ENCODE data around the gene SAMD4B. TPM values are rescaled to one million over a fixed set of nuclear protein-coding genes. Genes with fewer than 3 reads are reported as not detected.

SAMD4B gene
- total RNA-seq, 2 donors from 2014 or later, result 41.5 to 77.8 TPM

DNA sequence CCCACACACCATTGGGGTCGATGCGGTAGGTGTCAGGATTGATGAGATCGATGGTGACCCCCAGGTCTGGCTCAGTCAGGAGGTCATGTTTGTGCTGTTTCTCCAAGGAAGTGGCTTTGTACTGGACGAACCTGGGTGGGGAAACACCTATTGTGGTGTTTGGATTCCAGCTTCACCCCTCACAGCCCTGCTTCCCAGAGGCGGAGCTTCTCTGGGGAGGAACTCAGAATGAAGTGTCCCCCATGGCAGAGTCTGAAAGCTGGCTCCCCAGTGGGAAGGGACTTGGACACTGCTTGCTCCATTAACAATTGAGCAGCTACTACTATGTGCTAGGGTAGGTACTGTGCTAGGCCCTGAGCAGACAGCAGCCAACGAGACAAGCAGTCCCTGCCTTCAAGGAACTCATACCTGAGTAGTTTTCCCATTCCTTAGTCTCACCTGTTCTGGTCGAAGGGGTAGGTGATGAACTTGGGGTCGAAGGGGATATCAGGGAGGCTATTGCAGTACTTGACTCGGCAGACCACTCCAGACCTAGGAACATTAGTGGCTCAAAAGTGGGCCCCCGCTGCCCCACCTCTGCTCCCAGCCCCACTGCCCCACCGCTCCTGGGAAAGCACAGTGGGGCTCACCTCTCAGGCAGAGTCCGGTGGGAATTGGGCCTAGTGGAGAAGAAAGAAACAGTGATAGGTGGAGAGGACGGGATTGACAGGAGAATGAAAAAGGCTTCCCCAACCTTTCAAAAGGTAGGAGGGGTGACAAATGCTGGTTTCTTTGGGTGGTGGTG lies 47.6 kb downstream of the SAMD4B start:
- intact Hi-C loops (cut with DNase I), result no loop called here

DNA sequence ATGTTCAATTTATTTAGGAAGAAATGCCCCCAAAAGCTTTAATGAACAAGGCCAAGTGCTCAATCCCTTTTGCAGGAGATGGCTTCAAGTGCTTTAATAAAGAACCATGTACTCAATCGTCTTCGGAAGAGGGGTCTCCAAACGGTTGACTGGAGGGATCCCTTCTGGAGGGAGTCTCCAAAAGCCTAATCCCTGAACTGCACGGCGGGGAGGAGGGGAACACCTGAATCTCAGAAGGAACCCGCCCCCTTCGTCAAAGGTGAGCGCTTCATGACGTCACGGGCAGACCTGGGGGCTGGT lies 48.2 kb downstream of the SAMD4B start:
- H3K4me1 ChIP-seq, result peaks cover 28% of the 10 kb centered on the region
- WGBS, 2 donors, result 0% methylated on average over 2 to 10 of the region's 10 CpGs
- DNase-seq, result peak; percentile 72 to 75 (median 75)
- no peaks in the 10 kb centered on the region for H3K9me3 ChIP-seq
- ATAC-seq, result no peak
- intact Hi-C loops (cut with DNase I), result no loop called here
- H3K36me3 ChIP-seq (replicated peaks in 1 of 2; ENCODE audit: insufficient read depth in 1 of 2, low read depth in 2 of 2), result peaks cover 0 to 4% of the 10 kb centered on the region in 2 donors
- no peak for TF ChIP-seq POLR2A (IDR thresholded peaks at IDR 0.05)
- TF ChIP-seq, protein P1, sequence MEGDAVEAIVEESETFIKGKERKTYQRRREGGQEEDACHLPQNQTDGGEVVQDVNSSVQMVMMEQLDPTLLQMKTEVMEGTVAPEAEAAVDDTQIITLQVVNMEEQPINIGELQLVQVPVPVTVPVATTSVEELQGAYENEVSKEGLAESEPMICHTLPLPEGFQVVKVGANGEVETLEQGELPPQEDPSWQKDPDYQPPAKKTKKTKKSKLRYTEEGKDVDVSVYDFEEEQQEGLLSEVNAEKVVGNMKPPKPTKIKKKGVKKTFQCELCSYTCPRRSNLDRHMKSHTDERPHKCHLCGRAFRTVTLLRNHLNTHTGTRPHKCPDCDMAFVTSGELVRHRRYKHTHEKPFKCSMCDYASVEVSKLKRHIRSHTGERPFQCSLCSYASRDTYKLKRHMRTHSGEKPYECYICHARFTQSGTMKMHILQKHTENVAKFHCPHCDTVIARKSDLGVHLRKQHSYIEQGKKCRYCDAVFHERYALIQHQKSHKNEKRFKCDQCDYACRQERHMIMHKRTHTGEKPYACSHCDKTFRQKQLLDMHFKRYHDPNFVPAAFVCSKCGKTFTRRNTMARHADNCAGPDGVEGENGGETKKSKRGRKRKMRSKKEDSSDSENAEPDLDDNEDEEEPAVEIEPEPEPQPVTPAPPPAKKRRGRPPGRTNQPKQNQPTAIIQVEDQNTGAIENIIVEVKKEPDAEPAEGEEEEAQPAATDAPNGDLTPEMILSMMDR (IDR thresholded peaks at IDR 0.05), result no peak
- peak overlapping the region; percentile 52 to 64 for H3K4me3 ChIP-seq
- H3K27me3 ChIP-seq, result no peaks in the 10 kb centered on the region
- peak overlapping the region; percentile 84 to 98 (median 96) for H3K27ac ChIP-seq

More for the DNA sequence above, 47.6 kb downstream of the SAMD4B start:
- Histone ChIP-seq H3K4me1 (peaks cover 28% of the 10 kb centered on the region), H3K9me3 (no peaks in the 10 kb centered on the region), H3K27ac (peak overlapping the region; percentile 19 to 98 (median 91)), H3K4me3 (peak overlapping the region in 1 of 2 donors; percentile 52), H3K27me3 (no peaks in the 10 kb centered on the region), H3K36me3 (replicated peaks in 1 of 2; ENCODE audit: insufficient read depth in 1 of 2, low read depth in 2 of 2) (peaks cover 0 to 7% of the 10 kb centered on the region in 2 donors)
- 40 to 51% methylated on average over 7 to 13 of the region's 13 CpGs for WGBS, 2 donors
- DNase-seq (no peak), ATAC-seq (no peak)
- TF ChIP-seq, protein P1 (IDR thresholded peaks at IDR 0.05), result no peak
- TF ChIP-seq POLR2A (IDR thresholded peaks at IDR 0.05), result no peak

DNA sequence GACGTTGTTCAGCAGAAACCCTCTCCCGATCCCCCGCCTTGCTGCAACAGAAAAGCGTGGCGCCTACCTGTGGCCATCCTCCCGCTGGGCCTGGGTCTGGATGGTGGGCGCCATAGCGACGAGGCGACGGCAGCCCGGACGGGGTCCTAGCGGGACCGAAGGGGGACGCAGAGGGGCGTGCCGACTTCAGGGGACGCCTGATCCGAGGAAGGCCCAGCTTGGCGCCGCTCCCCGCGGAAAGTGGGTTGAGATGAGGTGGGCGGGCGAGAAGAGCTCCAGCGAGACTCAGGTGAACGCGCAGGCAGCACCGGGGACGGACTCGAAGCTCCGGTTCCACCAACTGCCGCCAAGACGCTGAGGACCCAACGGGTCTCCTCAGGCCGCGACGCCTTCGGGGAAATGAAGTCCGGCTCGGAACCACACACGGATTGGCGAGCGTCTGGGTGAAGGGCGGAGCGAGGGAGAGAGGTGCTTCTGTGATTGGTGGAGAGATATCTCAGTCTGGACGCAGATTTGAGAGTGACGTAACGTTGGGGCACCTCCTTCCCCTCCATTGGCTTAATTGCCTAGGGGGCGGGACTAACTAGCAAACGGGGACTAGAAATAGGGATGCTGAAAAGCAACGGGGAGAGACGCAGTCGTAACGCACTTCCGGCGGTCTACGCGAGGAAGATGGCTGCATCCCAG lies 48.7 kb downstream of the SAMD4B start, which contains the start of the genes MED29 and PAF1:
Gene MED29 (plus strand): TSS at position 628 of the 687 bp plus-strand sequence. CDS start 45 bp downstream, at position 673.
Gene PAF1 (minus strand): TSS at position 356 of the 687 bp plus-strand sequence. CDS start 242 bp downstream, at position 114.
- H3K4me1 ChIP-seq, result peaks cover 28% of the 10 kb centered on the region
- H3K27me3 ChIP-seq, result no peaks in the 10 kb centered on the region
- peak within 1 kb of the TSS; percentile 56 to 64 for H3K4me3 ChIP-seq
- intact Hi-C loops (cut with DNase I), result no loop called here
- WGBS, 2 donors, result 0 to 1% methylated on average over 10 to 59 of the region's 60 CpGs
- peak; percentile 99 for ATAC-seq
- peaks cover 0 to 4% of the 10 kb centered on the region in 2 donors for H3K36me3 ChIP-seq (replicated peaks in 1 of 2; ENCODE audit: insufficient read depth in 1 of 2, low read depth in 2 of 2)
- peak; percentile 96 to 99 (median 98) for DNase-seq
- no peaks in the 10 kb centered on the region for H3K9me3 ChIP-seq
- peak within 1 kb of the TSS; percentile 84 to 98 (median 96) for H3K27ac ChIP-seq
- TF ChIP-seq POLR2A (IDR thresholded peaks at IDR 0.05), result peak; percentile 90 to 97 (median 96)
- TF ChIP-seq, protein P1 (IDR thresholded peaks at IDR 0.05), result peak in 2 of 7 experiments; percentile 5 to 26

DNA sequence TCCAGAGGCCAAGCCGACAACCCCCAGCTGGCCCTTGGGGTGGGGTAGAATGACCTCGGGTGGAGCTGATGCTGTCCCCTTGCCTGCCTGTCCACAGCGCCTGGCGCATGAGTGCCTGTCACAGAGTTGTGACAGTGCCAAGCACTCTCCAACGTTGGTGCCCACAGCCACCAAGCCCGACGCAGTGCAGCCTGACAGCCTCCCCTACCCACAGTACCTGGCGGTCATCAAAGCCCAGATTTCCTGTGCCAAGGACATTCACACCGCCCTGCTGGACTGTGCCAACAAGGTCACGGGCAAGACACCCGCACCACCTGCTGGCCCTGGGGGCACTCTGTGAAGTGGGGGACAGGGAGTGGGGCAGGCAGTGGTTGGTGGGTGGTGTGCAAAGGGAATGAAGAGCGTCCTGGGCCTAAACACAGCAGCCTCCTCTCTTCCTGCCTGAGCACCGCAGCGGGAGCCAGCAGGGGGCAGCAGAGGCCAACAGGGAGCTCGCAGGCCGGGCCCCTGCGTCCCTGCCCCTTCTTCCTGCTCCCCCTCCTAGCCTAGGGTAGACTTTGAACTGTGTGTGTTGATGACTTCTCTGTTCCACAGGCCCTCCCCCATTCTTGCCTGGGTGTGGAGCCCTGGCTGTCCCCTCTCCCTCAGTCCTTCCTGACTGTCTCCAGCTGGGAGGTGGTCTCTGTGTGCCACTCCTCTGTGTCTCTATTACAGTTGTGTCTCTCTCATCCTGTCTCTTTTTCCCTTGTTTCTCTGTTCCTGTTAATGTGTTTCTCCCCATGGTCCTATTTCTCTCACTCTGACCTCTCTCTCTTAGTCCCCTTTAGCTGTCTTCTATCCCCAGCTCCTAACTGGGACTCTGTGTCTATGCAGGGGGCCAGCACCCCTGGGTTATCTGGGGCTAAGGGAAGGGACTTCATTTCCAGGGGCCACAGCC lies 55.4 kb downstream of the SAMD4B start:
- intact Hi-C loops (cut with DNase I), result no loop called here

More for the DNA sequence above, 55.4 kb downstream of the SAMD4B start:
- H3K36me3 ChIP-seq (replicated peaks in 1 of 2; ENCODE audit: insufficient read depth in 1 of 2, low read depth in 2 of 2), result no peaks in the 10 kb centered on the region
- DNase-seq (peak; percentile 92 to 94 (median 92)), ATAC-seq (peak; percentile 80)
- peaks cover 33% of the 10 kb centered on the region for H3K4me1 ChIP-seq
- TF ChIP-seq POLR2A (IDR thresholded peaks at IDR 0.05), result peak in 2 of 3 donors; percentile 38 to 47
- TF ChIP-seq, protein P1 (IDR thresholded peaks at IDR 0.05), result peak; percentile 90 to 99 (median 98)
- peak overlapping the region; percentile 45 to 89 (median 66) for H3K27ac ChIP-seq
- H3K27me3 ChIP-seq, result no peaks in the 10 kb centered on the region
- H3K4me3 ChIP-seq, result no peak overlapping the region
- H3K9me3 ChIP-seq, result no peaks in the 10 kb centered on the region
- 0 to 14% methylated on average over 2 to 16 of the region's 17 CpGs for WGBS, 2 donors

Measured in body of pancreas (tissue), 4 donors.